Rectal smooth muscle tissue (tissue), 1 donor: ENCODE measurements around the gene SQSTM1.

Experiments used
- H3K27ac ChIP-seq: one replicate; pipeline ENCODE4 v1.7.0; 2013; ENCODE audit warnings: low read depth, low read length, inconsistent platforms
- H3K27me3 ChIP-seq: one replicate; pipeline ENCODE4 v1.7.0; 2013; ENCODE audit warnings: low read length; ENCODE audit not compliant: control insufficient read depth, insufficient read depth
- H3K36me3 ChIP-seq: one replicate; pipeline ENCODE4 v1.7.0; 2013; ENCODE audit warnings: low read length; ENCODE audit not compliant: control insufficient read depth, insufficient read depth
- H3K4me1 ChIP-seq: one replicate; pipeline ENCODE4 v1.7.0; 2013; ENCODE audit warnings: low read length; ENCODE audit not compliant: control insufficient read depth, insufficient read depth
- H3K4me3 ChIP-seq: one replicate; pipeline ENCODE4 v1.7.0; 2013; ENCODE audit warnings: low read length
- H3K9ac ChIP-seq: one replicate; pipeline ENCODE4 v1.7.0; 2013; ENCODE audit warnings: low read length

The SQSTM1 gene

GRCh38 chr5:179880066-179880650, 59.5 kb downstream of the SQSTM1 start:
- H3K36me3 ChIP-seq, result peaks cover 25% of the 10 kb centered on the region
- H3K27me3 ChIP-seq, result no peaks in the 10 kb centered on the region

GRCh38 chr5:179880848-179881590, 60.3 kb downstream of the SQSTM1 start:
- Histone ChIP-seq H3K27me3 (no peaks in the 10 kb centered on the region), H3K36me3 (peaks cover 22% of the 10 kb centered on the region), H3K4me3 (no peak overlapping the region), H3K27ac (no peak overlapping the region), H3K4me1 (no peaks in the 10 kb centered on the region), H3K9ac (no peak overlapping the region)

More at GRCh38 chr5:179880066-179880650, 59.5 kb downstream of the SQSTM1 start:
- no peak overlapping the region for H3K27ac ChIP-seq
- no peak overlapping the region for H3K4me3 ChIP-seq
- H3K9ac ChIP-seq, result no peak overlapping the region
- no peaks in the 10 kb centered on the region for H3K4me1 ChIP-seq

GRCh38 chr5:179882338-179882737, 61.6 kb downstream of the SQSTM1 start:
- Histone ChIP-seq H3K4me3 (no peak overlapping the region), H3K27me3 (no peaks in the 10 kb centered on the region), H3K9ac (no peak overlapping the region), H3K27ac (no peak overlapping the region), H3K36me3 (peaks cover 22% of the 10 kb centered on the region), H3K4me1 (no peaks in the 10 kb centered on the region)

- no peak overlapping the region for H3K27ac ChIP-seq
- no peak overlapping the region for H3K9ac ChIP-seq
- no peaks in the 10 kb centered on the region for H3K4me1 ChIP-seq
- H3K27me3 ChIP-seq, result no peaks in the 10 kb centered on the region
- no peak overlapping the region for H3K4me3 ChIP-seq
- peaks cover 25% of the 10 kb centered on the region for H3K36me3 ChIP-seq
Observed at GRCh38 chr5:179883163-179883562, 62.5 kb downstream of the SQSTM1 start.

GRCh38 chr5:179885491-179886090, 64.9 kb downstream of the SQSTM1 start:
- no peak overlapping the region for H3K27ac ChIP-seq
- no peak overlapping the region for H3K4me3 ChIP-seq
- H3K36me3 ChIP-seq, result peaks cover 34% of the 10 kb centered on the region
- no peaks in the 10 kb centered on the region for H3K4me1 ChIP-seq
- H3K9ac ChIP-seq, result no peak overlapping the region
- no peaks in the 10 kb centered on the region for H3K27me3 ChIP-seq

- Histone ChIP-seq H3K27ac (no peak overlapping the region), H3K36me3 (peaks cover 41% of the 10 kb centered on the region), H3K4me1 (no peaks in the 10 kb centered on the region), H3K9ac (no peak overlapping the region), H3K4me3 (no peak overlapping the region), H3K27me3 (no peaks in the 10 kb centered on the region)
Observed at GRCh38 chr5:179886190-179886911, 65.6 kb downstream of the SQSTM1 start.

GRCh38 chr5:179887095-179887494, 66.4 kb downstream of the SQSTM1 start:
- Histone ChIP-seq H3K27me3 (no peaks in the 10 kb centered on the region), H3K27ac (no peak overlapping the region), H3K4me3 (no peak overlapping the region), H3K4me1 (no peaks in the 10 kb centered on the region), H3K9ac (no peak overlapping the region), H3K36me3 (peaks cover 47% of the 10 kb centered on the region)
